Muscle layer of duodenum (tissue), 2 donors: ENCODE results near the gene EWSR1.

Experiments used
- H3K27ac ChIP-seq: one replicate; pipeline ENCODE4 v1.7.0; 2013; ENCODE audit warnings: mild to moderate bottlenecking, low read length
- H3K27me3 ChIP-seq: one replicate; pipeline ENCODE4 v1.7.0; 2013; ENCODE audit warnings: low read depth, mild to moderate bottlenecking, control low read depth, low read length
- H3K36me3 ChIP-seq, 2 donors: one replicate each; pipeline ENCODE4 v1.7.0; 2013; ENCODE audit warnings: low read length in 2 of 2, control low read depth in 1 of 2, mild to moderate bottlenecking in 1 of 2; ENCODE audit not compliant: insufficient read depth in 2 of 2, control insufficient read depth in 1 of 2
- H3K4me1 ChIP-seq, 2 donors: one replicate each; pipeline ENCODE4 v1.7.0; 2013; ENCODE audit warnings: low read length in 2 of 2, mild to moderate bottlenecking in 2 of 2, control low read depth in 1 of 2, moderate library complexity in 1 of 2; ENCODE audit not compliant: insufficient read depth in 2 of 2, control insufficient read depth in 1 of 2
- H3K4me3 ChIP-seq, 2 donors: one replicate each; pipeline ENCODE4 v1.7.0; 2013; ENCODE audit warnings: low read length in 2 of 2, low read depth in 1 of 2, mild to moderate bottlenecking in 1 of 2
- H3K9me3 ChIP-seq, 2 donors: one replicate each; pipeline ENCODE4 v1.7.0; 2013; ENCODE audit warnings: low read length in 2 of 2, control low read depth in 1 of 2, mild to moderate bottlenecking in 1 of 2; ENCODE audit not compliant: control insufficient read depth in 1 of 2
- donor health status: healthy.

The EWSR1 gene

DNA sequence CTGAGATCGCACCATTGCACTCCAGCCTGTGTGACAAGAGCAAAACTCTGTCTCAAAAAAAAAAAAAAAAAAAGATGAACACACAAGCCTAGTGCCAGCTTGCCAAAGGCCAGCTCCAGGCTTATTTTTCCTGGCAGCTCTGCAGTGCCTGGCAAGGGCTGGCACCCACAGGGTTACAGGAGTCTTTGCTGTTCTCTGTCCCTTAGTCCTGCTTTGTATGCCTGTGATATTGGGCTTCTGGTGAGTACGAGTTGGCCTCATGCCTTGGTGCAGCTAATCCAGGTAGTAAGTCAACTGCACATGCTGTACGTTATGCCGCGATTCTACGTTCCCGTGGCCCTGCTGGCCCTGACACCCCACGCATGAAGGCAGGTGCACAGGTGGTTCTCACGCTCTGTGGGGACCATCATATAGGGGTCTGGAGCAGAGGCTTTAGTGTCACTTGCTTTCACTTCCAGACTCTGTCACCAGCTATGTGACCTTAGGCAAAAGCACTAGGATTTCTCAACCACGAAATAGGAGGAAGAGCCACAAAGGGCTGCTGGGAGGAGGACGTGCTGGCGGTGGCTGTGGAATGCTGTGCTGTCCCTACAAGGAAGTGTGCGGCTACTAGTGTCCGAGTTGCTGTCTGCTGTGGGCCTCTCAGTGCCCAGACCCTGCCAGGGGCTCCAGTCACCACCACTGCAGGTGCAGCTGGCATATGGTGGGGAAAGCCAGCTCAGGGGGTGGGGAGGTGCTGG lies 68.9 kb downstream of the EWSR1 start:
- H3K27me3 ChIP-seq, result no peaks in the 10 kb centered on the region
- H3K9me3 ChIP-seq, result no peaks in the 10 kb centered on the region
- H3K27ac ChIP-seq, result no peak overlapping the region
- H3K4me3 ChIP-seq, result no peak overlapping the region
- no peaks in the 10 kb centered on the region for H3K4me1 ChIP-seq
- H3K36me3 ChIP-seq, result peaks cover 55 to 83% of the 10 kb centered on the region in 2 donors

DNA sequence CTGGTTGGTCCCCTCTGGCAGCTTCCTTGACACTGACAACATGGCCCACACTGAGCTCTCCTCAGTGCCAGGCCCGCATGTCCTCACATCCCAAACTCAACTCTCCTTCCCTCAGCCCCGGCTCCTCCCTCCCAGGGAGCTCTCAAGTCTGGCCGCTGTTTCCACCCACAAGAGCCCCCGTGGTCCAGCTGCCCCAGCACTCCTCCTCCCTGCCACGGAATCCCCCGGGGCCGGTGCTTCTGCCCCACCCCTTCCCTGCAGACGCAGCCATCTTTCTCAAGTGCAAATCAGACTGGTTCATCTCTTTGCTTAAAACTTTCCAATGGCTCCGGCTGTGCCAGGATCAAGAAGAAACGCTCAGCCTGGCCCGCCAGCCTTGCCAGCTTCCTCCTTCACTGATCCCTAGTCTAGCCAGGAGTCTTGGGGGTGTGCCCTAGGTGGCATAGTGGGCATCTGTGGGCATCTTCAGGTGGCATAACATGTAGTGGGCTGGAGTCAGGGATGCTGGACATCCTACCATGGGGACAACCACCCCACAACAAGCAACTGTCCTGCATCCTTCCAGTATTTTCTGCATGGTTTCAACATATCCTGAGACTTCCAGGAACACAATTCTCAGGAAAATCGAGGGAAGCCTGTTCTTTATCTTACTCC lies 69.7 kb downstream of the EWSR1 start:
- Histone ChIP-seq H3K27ac (no peak overlapping the region), H3K27me3 (no peaks in the 10 kb centered on the region), H3K4me1 (no peaks in the 10 kb centered on the region), H3K4me3 (no peak overlapping the region), H3K9me3 (no peaks in the 10 kb centered on the region), H3K36me3 (peaks cover 54 to 87% of the 10 kb centered on the region in 2 donors)

DNA sequence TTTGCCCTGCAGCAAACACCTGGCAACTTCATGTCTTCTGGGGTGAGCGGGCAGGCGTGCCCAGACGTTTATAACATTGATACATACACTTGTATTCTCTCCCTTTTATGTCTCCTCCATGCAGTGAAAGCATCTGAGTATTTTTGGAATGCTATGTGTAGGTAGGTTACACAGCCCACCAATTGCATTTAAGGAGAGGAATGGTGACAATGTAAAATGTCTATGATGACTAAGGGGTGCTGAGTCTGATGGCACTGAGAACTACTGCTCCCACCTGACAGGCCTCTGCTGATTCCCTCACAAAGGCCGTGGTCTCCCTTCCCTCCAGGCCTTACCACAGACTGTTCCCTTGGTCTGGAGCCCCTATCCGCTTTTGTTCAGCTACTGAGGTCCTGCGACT lies 70.3 kb downstream of the EWSR1 start:
- Histone ChIP-seq H3K4me1 (peaks cover 0 to 3% of the 10 kb centered on the region in 2 donors), H3K9me3 (no peaks in the 10 kb centered on the region), H3K27me3 (no peaks in the 10 kb centered on the region), H3K36me3 (peaks cover 57 to 87% of the 10 kb centered on the region in 2 donors), H3K4me3 (no peak overlapping the region), H3K27ac (no peak overlapping the region)

DNA sequence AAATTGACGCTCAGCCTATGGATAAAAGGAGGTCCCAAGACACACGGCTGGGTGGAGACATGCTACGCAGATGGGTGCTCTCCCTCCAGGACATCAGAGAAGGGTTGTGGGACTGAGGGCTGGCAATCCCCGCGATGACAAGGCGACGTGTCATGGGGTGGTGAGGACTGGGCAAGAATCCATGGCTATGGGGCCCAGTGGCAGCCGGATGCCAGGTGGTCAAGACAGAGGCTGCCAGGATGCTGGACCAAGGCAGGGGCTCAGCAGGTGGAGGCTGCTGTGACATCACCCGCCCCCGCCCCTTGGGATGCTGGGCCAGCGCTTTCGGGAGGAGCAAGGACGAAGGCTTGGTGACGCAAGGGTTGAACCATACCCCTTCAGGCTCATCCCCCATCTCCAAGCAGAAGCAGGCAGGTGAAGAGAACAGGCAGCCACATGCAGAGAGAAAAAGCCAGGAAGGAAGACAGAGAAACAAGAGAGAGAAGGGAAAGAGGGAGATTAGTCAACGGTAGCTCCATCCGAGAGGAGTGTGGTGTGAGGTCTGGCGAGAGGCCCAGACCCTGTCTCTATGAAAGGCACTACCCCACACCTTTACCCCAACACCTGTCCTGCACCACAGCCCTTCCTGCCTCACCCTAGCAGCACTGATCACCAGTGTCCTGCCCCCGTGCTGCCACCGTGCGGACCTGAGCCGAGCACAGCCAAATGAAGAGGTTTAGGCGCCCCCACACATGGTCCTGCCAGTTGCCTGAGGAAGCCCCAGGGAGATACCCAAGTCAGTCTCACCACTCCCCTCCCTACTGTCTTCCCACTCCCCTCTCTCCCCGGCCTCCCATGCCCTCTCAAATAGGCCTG lies 71.5 kb downstream of the EWSR1 start:
- no peaks in the 10 kb centered on the region for H3K9me3 ChIP-seq
- peaks cover 57 to 86% of the 10 kb centered on the region in 2 donors for H3K36me3 ChIP-seq
- peaks cover 0 to 6% of the 10 kb centered on the region in 2 donors for H3K4me1 ChIP-seq
- no peak overlapping the region for H3K4me3 ChIP-seq
- H3K27ac ChIP-seq, result no peak overlapping the region
- H3K27me3 ChIP-seq, result no peaks in the 10 kb centered on the region

DNA sequence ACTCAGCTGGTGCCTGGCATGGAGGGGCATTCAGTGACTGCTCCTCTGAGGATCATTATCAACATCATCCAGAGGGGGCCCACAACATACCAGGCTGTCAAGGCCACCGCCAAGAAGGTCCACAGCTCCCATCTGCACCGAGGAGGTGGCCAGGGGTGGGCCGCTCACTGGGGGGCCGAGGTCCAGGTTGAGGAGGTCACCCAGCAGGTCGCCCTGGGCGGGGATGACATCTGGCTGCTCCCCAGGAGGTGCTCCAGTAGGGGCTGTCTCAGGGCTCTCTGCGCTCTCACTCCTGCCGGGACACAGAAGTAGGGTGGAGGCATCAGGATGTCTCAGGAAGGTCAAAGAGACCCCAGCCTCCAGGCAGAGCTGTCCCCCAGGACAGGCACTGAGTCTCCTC lies 72.5 kb downstream of the EWSR1 start:
- Histone ChIP-seq H3K36me3 (peaks cover 57 to 78% of the 10 kb centered on the region in 2 donors), H3K4me3 (no peak overlapping the region), H3K9me3 (no peaks in the 10 kb centered on the region), H3K27ac (no peak overlapping the region), H3K4me1 (peaks cover 0 to 6% of the 10 kb centered on the region in 2 donors), H3K27me3 (no peaks in the 10 kb centered on the region)

DNA sequence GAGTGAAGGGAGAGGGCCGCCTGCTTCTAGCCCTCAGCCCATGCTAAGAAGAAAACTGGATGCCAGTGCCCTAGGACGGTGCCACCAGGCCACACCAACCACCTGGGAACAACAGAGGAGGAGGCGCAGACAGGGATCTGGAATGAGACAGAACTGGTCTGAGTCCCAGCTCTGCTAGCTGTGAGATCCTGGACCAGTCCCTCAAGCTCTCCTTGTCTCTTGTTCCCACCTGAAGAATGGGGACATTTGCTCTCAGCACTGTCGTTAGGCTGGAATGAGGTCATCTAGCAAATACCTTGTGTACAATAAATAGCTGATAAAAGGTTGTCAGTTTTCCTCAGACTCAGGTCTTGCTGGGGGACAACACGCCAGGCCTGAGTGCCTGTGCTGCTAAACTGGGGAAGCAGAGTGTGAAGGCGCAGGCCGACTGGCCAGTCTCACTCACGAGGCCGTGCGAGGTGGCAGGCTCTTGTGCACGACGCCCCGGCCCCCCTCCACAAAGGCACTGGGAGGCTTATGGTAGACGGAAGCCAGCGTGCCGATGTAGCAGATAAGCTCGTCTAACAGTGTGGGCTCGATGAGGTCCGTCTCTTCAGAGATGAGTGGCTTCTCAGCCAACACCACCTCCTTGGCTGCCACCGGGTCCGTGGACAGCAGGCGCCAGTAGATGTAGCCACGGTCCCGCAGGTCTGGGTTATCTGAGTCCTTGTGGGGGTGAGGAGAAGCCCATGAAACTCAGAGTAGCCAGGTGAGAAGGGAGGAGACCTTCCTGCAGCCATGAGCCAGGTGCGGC lies 73.2 kb downstream of the EWSR1 start:
- H3K27me3 ChIP-seq, result no peaks in the 10 kb centered on the region
- H3K36me3 ChIP-seq, result peaks cover 56 to 71% of the 10 kb centered on the region in 2 donors
- no peak overlapping the region for H3K4me3 ChIP-seq
- H3K27ac ChIP-seq, result no peak overlapping the region
- H3K9me3 ChIP-seq, result no peaks in the 10 kb centered on the region
- peaks cover 0 to 11% of the 10 kb centered on the region in 2 donors for H3K4me1 ChIP-seq

DNA sequence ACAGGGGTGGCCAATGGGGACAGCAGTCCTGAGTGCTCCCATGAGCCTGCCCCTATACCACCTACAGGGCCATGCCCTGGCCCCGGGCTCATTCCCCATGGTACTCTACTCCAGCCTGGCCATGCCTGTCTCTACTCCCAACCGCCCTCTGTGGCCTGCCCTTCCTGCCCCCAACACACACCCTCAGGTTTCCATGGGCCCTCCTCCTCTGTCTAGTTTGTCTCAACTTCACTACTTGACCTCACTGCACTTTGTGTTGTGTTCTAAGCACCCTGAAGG lies 73.7 kb downstream of the EWSR1 start:
- H3K4me1 ChIP-seq, result peaks cover 0 to 16% of the 10 kb centered on the region in 2 donors
- H3K9me3 ChIP-seq, result no peaks in the 10 kb centered on the region
- H3K27me3 ChIP-seq, result no peaks in the 10 kb centered on the region
- H3K4me3 ChIP-seq, result no peak overlapping the region
- H3K27ac ChIP-seq, result no peak overlapping the region
- H3K36me3 ChIP-seq, result peaks cover 54 to 68% of the 10 kb centered on the region in 2 donors

DNA sequence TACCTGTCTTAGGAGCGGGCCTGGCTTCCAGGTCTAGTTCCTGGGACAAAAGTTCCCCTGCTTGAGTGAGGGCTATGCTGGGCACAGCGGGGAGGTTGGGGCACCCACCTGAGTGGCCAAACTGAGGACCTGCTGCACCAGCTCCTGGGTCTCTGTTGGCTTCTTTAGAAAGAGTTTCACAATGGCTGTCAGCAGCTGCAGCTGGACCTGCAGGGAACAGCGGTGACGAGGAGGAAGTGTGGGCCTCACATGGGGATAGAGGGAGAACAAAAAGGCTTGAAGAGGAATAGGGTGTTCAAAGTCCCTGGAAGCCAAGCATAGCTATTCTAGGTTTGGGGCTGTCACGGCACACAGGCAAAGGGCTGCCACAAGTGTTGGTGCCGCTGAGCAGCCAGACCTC lies 74.1 kb downstream of the EWSR1 start:
- Histone ChIP-seq H3K4me3 (no peak overlapping the region), H3K4me1 (peaks cover 0 to 20% of the 10 kb centered on the region in 2 donors), H3K27me3 (no peaks in the 10 kb centered on the region), H3K36me3 (peaks cover 50 to 64% of the 10 kb centered on the region in 2 donors), H3K27ac (no peak overlapping the region), H3K9me3 (no peaks in the 10 kb centered on the region)

DNA sequence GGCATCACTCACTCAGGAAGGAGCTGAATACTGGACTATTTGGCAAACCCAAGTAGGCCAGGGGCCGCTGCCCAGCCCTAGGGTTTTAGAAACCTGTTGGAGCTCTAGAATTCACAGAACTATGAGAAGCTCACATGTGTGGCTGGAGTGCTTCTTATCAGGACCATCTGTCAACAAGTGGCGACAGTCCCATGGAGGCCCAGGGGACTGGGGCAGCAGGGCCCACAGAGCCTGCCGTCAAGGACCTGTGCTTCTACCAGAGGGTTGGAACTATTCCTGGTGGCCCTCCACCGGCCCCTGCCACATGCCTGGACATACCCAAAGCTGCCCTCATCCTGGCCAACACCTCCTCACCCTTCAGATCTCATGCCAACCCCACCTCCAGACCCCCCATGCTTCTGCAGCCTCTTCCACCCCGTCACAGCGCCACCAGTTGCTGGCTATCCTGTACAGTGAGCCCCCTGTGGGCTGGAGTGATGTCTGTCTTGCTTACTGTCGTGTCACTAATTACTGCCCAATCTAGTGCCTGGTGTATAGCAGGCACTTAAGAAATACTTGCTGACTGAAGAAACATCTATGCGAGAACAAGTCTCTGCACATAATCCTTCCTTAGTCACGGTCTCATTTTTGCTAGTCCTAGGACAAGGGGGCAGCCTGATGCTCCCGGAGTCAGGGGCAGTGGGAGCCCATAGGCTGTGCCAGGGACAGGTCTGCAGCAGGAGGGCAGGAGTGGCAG lies 74.7 kb downstream of the EWSR1 start:
- H3K27ac ChIP-seq, result no peak overlapping the region

DNA sequence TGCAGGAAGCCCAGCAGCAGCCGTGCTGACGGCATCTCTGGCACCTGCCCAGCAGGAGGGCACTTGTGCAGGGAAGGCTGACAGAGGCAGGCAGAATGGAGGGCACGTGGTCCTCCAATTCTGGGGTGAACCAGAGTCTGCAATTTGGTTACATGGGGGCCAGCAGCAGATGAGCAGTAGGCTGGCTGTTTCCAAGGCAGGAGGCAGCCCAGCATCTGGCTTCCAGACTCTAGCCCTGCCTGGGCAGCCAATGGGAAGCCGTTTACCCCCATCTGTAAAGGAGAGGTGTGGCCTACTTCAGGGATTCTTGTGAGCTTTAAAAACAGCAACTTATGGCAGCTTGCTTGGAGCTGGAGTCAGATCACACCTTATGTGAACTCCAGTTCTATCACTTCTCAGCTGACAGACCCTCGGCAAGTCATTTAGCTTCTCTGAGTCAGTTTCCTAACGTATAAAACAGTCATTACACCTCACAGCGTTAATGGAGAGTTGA lies 75.3 kb downstream of the EWSR1 start:
- no peak overlapping the region for H3K27ac ChIP-seq
- H3K9me3 ChIP-seq, result no peaks in the 10 kb centered on the region
- no peaks in the 10 kb centered on the region for H3K27me3 ChIP-seq
- no peak overlapping the region for H3K4me3 ChIP-seq
- peaks cover 0 to 23% of the 10 kb centered on the region in 2 donors for H3K4me1 ChIP-seq
- peaks cover 53 to 57% of the 10 kb centered on the region in 2 donors for H3K36me3 ChIP-seq

More for the DNA sequence above, 74.7 kb downstream of the EWSR1 start:
- Histone ChIP-seq H3K27me3 (no peaks in the 10 kb centered on the region), H3K4me1 (peaks cover 0 to 23% of the 10 kb centered on the region in 2 donors), H3K4me3 (no peak overlapping the region), H3K36me3 (peaks cover 53 to 62% of the 10 kb centered on the region in 2 donors), H3K9me3 (no peaks in the 10 kb centered on the region)
